Frontal cortex (tissue), 4 donors: ENCODE measurements around the gene NLRP7. TPM values are rescaled to one million over a fixed set of nuclear protein-coding genes. Genes with fewer than 3 reads are reported as not detected.
"Not testable (repeated sequence)": the region's sequence is repeated elsewhere in the genome, so short reads cannot be mapped to it uniquely, and the experiment has no call there.

Experiments
- DNase-seq, 2 donors: peaks; one replicate each; pipeline ENCODE4 v3.0.0; 2012; ENCODE audit warnings: low spot score in 2 of 2
- FAIRE-seq: peaks from 2 replicates; lab custom pipeline; 2012; peaks lifted over from hg19 to GRCh38; lab: Jason Lieb, UNC
- total RNA-seq: library from RNA; depleted of rRNA; stranded (reverse); fragments of >200 nt; gene quantifications from one replicate; pipeline ENCODE4 v1.2.3, GENCODE V29; 2014
- donor health status: control.
- donor health status: control.
- donor health status: control.

NLRP7 gene
- total RNA-seq: 0.82 TPM

- FAIRE-seq: no peak
- no peak for DNase-seq
Measured at GRCh38 chr19:54947381-54947780, at the start of gene NLRP7. NLRP7 (minus strand) TSS chr19:54947530.

GRCh38 chr19:54995561-54995960 lies 48.2 kb upstream of the NLRP7 start:
- DNase-seq (no peak), FAIRE-seq (no peak)

- FAIRE-seq, DNase-seq: not testable (repeated sequence)
Measured at GRCh38 chr19:54989531-54989930, 42.2 kb upstream of the NLRP7 start.

DNA sequence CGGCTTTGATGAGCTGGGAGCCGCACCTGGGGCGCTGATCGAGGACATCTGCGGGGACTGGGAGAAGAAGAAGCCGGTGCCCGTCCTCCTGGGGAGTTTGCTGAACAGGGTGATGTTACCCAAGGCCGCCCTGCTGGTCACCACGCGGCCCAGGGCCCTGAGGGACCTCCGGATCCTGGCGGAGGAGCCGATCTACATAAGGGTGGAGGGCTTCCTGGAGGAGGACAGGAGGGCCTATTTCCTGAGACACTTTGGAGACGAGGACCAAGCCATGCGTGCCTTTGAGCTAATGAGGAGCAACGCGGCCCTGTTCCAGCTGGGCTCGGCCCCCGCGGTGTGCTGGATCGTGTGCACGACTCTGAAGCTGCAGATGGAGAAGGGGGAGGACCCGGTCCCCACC lies 35.2 kb upstream of the NLRP7 start:
- FAIRE-seq, DNase-seq: not testable (repeated sequence)

- FAIRE-seq, DNase-seq: not testable (repeated sequence)
Measured at GRCh38 chr19:54973229-54974090, 26.1 kb upstream of the NLRP7 start.

DNA sequence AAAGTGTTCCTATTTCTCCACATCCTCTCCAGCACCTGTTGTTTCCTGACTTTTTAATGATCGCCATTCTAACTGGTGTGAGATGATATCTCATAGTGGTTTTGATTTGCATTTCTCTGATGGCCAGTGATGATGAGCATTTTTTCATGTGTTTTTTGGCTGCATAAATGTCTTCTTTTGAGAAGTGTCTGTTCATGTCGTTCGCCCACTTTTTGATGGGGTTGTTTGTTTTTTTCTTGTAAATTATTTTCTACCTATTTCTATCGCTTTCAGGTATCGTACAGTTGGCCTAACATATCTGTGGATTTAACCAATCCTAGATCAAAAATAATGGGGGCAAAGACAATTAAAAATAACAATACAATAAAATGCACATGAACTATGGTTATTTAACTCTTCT lies 24.1 kb upstream of the NLRP7 start:
- not testable (repeated sequence) for DNase-seq, FAIRE-seq

DNA sequence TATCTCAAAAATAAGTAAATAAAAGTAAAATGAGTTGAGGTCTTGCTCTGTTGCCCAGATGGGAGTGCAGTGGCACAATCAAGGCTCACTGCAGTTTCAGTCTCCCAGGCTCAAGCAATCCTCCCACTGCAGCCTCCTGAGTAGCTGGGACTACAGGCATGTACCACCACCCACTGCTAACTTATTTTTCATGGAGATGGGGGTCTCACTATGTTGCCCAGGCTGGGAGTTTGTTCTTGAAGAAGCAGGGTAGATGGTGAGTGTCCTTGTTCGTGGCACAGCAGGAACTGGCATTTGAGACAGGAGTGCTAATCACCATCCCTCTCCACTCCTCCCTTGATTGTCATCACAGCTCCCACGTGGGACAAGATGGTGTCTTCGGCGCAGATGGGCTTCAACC lies 22.3 kb upstream of the NLRP7 start:
- FAIRE-seq (no peak), DNase-seq (no peak)

GRCh38 chr19:54967611-54968010 lies 20.3 kb upstream of the NLRP7 start:
- DNase-seq: no peak
- FAIRE-seq: no peak

GRCh38 chr19:54965055-54965454 lies 17.7 kb upstream of the NLRP7 start:
- not testable (repeated sequence) for FAIRE-seq, DNase-seq

DNA sequence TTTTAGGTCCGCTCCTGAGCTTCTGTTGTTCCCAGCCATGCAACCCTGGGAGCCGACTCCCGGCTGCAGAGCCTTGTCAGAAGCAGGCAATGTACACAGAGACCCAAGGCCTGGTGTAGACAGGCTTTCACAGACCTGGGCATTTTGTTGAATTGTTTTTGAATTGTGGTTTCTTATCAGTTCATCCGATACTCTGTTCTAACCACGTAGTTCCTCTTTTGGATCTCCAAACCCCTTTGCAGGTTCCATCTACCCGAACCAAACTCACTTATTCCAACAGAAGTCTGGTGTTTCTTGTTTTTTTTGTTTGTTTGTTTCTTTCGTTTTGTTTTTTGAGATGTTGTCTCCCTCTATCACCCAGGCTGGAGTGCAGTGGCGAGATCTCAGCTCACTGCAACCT lies 12.5 kb upstream of the NLRP7 start:
- DNase-seq: no peak
- FAIRE-seq: no peak

- no peak for FAIRE-seq
Measured at GRCh38 chr19:54955376-54955775, 8.0 kb upstream of the NLRP7 start.

GRCh38 chr19:54953345-54953713 lies 6.0 kb upstream of the NLRP7 start:
- DNase-seq, FAIRE-seq: not testable (repeated sequence)

More at GRCh38 chr19:54955376-54955775, 8.0 kb upstream of the NLRP7 start:
- DNase-seq: no peak

- no peak for FAIRE-seq
- no peak for DNase-seq
Measured at GRCh38 chr19:54952591-54953344, 5.4 kb upstream of the NLRP7 start.

GRCh38 chr19:54950580-54950979 lies 3.2 kb upstream of the NLRP7 start:
- FAIRE-seq, DNase-seq: not testable (repeated sequence)

GRCh38 chr19:54949412-54949811 lies 2.1 kb upstream of the NLRP7 start:
- no peak for DNase-seq
- FAIRE-seq: no peak

DNA sequence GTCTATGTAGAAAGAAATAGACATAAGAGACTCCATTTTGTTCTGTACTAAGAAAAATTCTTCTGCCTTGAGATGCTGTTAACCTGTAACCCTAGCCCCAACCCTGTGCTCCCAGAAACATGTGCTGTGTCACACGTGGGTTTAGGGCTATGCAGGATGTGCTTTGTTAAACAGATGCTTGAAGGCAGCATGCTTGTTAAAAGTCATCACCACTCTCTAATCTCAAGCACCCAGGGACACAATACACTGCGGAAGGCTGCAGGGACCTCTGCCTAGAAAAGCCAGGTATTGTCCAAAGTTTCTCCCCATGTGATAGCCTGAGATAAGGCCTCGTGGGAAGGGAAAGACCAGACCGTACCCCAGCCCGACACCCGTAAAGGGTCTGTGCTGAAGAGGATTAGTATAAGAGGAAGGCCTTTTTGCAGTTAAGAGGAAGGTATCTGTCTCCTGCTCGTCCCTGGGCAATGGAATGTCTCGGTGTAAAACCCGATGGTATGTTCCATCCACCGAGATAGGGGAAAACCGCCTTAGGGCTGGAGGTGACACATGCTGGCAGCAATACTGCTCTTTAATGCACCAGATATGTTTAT lies 3.5 kb downstream of the NLRP7 start:
- not testable (repeated sequence) for DNase-seq

GRCh38 chr19:54939538-54939937 lies 7.8 kb downstream of the NLRP7 start:
- not testable (repeated sequence) for FAIRE-seq, DNase-seq

More for the DNA sequence above, 3.5 kb downstream of the NLRP7 start:
- not testable (repeated sequence) for FAIRE-seq

DNA sequence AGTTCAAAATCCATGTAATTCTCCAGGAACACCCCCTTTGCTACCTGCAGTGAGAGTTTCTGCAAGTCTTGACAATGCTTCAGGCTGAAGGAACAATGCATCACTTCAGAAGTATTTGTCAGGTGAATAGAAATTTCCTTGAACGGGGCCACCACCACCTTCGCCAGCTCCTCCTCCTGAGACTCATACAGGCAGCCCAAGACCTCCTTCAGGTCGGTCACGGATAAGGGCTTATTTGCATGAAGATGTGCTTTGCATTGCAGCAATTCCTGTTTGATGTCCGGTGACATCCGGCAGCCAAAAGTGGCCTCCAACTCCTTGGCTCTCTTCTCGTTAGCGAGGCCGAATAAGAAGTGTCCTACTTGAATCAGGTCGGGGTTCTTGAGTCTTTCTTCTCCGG lies 8.4 kb downstream of the NLRP7 start:
- DNase-seq (no peak), FAIRE-seq (no peak)

DNA sequence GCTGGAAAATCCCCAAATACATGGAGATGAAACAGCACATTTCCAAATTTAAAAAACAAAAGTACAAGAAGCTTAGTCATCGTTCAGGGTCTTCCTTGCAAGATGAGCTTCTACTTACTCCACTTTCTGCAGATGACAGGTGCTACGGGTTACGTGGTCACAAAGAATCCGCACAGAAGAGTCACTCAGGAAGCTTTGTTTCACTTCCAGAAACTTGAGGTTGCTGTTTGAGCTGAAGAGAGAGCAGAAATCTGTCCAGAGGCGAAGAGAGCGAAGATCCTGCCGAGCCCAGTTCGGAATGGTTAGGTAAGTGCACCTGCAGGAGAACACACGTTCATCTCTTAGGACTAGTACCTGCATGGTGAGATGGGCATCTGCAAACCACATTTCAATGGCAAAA lies 9.4 kb downstream of the NLRP7 start:
- DNase-seq: no peak
- no peak for FAIRE-seq

DNA sequence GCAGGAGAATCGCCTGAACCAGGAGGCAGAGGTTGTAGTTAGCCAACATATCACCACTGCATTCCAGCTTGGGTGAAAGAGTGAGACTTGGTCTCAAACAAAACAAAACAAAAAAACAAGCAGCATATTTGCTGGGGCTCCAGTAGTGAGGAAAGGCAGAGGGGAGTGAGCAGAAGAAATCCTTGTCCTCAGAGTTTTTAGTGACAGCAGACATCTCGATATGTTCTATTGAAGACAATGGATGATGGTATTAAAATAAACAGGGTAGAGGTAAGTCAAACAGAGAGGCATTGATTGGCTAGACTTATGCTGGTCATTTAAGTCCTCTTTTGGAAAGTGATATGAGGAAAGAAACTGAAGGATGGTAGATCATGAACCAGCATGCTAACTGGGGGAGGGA lies 19.0 kb downstream of the NLRP7 start:
- FAIRE-seq: no peak
- DNase-seq: no peak
